ENCODE results near the gene WSCD1. TPM values are rescaled to one million over a fixed set of nuclear protein-coding genes. Genes with fewer than 3 reads are reported as not detected.

Gene WSCD1
- total RNA-seq, 6 experiments from 2014 or later, result 1.3 to 4.6 (median 1.6) TPM

DNA sequence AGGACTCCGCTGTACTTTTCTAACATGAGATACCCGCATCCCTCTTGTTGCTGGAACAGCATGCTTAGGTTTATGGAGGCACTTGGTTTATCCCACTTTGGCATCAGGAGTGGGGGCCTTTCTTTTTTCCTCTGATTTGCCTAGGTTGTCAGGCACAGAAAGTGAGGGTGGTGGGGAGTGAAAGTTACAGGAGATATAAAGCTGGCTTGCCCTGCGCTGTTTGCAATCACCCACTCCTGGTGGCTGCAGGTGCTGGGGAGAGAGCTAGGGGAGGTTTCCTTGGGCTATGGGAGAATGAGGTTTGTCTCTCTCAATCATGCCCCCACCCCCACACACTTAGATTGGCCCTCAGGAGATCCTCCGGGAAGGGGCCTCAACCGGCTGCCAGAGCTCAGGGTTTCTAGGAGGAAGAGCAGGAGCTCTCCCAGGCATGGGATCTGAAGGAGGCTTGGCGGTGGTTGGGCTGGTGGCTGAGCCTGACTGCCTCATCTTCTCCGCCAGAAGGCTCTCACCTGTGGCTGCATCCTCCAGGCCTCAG, 1.4 kb downstream of the WSCD1 start:
- intact Hi-C loops (cut with DNase I), result no loop called here
- TF ChIP-seq CTCF (IDR thresholded peaks at IDR 0.05) (no peak), POLR2A (IDR thresholded peaks at IDR 0.05) (no peak)
- Histone ChIP-seq H3K4me3 (no peak overlapping the region), H3K4me1 (no peaks in the 10 kb centered on the region), H3K36me3 (no peaks in the 10 kb centered on the region), H3K27me3 (no peaks in the 10 kb centered on the region), H3K9me3 (no peaks in the 10 kb centered on the region), H3K27ac (no peak overlapping the region)
- 65% methylated on average over 4 of the region's 7 CpGs for WGBS (ENCODE audit: insufficient coverage, low coverage, low lambda C conversion rate, missing lambda C conversion rate)
- ATAC-seq (no peak), DNase-seq (no peak)

- no peaks in the 10 kb centered on the region for H3K36me3 ChIP-seq
- H3K4me1 ChIP-seq, result no peaks in the 10 kb centered on the region
- intact Hi-C loops (cut with DNase I), result no loop called here
- no peak for DNase-seq
- H3K27me3 ChIP-seq, result no peaks in the 10 kb centered on the region
- ATAC-seq, result no peak
- no peak overlapping the region for H3K27ac ChIP-seq
- TF ChIP-seq CTCF (IDR thresholded peaks at IDR 0.05) (no peak), POLR2A (IDR thresholded peaks at IDR 0.05) (no peak)
- H3K4me3 ChIP-seq, result no peak overlapping the region
- H3K9me3 ChIP-seq, result no peaks in the 10 kb centered on the region
- no CpG with 5 or more reads among the region's 3 CpGs for WGBS (ENCODE audit: insufficient coverage, low coverage, low lambda C conversion rate, missing lambda C conversion rate)
Observed at GRCh38 chr17:6072157-6072556, 2.0 kb downstream of the WSCD1 start.

GRCh38 chr17:6072611-6073010, 2.4 kb downstream of the WSCD1 start:
- Histone ChIP-seq H3K27me3 (no peaks in the 10 kb centered on the region), H3K4me3 (no peak overlapping the region), H3K27ac (no peak overlapping the region), H3K4me1 (no peaks in the 10 kb centered on the region), H3K9me3 (no peaks in the 10 kb centered on the region), H3K36me3 (no peaks in the 10 kb centered on the region)
- no peak for ATAC-seq
- TF ChIP-seq CTCF (IDR thresholded peaks at IDR 0.05) (no peak), POLR2A (IDR thresholded peaks at IDR 0.05) (no peak)
- 100% methylated on average over 4 of the region's 5 CpGs for WGBS (ENCODE audit: insufficient coverage, low coverage, low lambda C conversion rate, missing lambda C conversion rate)
- DNase-seq, result no peak
- intact Hi-C loops (cut with DNase I), result no loop called here

DNA sequence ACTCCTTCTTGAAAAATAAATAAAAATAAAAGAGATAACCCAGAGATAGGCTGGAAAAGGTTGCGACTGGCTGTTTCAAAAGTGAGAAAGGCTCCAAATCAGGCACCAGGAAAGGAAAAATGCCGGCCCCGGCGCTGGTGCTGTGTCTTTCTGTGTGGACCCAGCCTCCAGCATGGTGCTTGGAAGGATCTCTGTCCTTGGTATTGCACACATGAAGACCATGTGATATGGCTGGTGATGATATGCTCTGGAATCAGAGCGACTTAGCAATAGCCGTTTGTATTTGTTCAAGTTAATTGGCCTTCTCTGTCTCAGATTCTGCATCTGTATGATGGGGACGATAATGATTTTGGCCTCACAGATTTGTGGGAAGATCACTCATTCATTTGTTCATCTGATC, 3.4 kb downstream of the WSCD1 start:
- 91% methylated on average over 7 of the region's 7 CpGs for WGBS (ENCODE audit: insufficient coverage, low coverage, low lambda C conversion rate, missing lambda C conversion rate)
- TF ChIP-seq POLR2A (IDR thresholded peaks at IDR 0.05), result no peak
- TF ChIP-seq CTCF (IDR thresholded peaks at IDR 0.05), result no peak
- Histone ChIP-seq H3K27ac (no peak overlapping the region), H3K36me3 (no peaks in the 10 kb centered on the region), H3K27me3 (no peaks in the 10 kb centered on the region), H3K9me3 (no peaks in the 10 kb centered on the region), H3K4me1 (no peaks in the 10 kb centered on the region), H3K4me3 (no peak overlapping the region)
- DNase-seq (no peak), ATAC-seq (no peak)
- intact Hi-C loops (cut with DNase I), result no loop called here

DNA sequence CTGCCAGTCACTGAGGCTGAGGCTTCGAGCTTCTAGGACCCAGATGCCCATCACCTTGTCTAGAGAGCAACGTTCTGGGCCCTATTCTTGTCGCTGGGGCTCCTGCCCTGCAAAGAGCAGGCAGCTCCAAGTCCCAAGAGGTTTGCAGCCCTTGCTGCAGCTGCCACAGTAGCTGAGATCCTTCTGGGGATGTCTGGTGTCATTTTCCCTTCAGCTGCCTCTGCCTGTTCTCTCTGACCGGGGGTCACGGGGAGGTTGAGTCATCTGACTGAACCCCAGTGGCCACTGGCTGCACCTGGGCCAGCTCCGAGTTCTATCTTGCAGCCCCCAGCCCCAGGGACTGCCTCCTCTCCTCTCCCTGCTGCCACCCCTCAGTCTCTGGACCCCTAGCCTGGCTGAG, 4.9 kb downstream of the WSCD1 start:
- intact Hi-C loops (cut with DNase I), result no loop called here
- TF ChIP-seq CTCF (IDR thresholded peaks at IDR 0.05) (no peak), POLR2A (IDR thresholded peaks at IDR 0.05) (no peak)
- Histone ChIP-seq H3K36me3 (no peaks in the 10 kb centered on the region), H3K4me1 (no peaks in the 10 kb centered on the region), H3K27ac (no peak overlapping the region), H3K9me3 (no peaks in the 10 kb centered on the region), H3K27me3 (no peaks in the 10 kb centered on the region), H3K4me3 (no peak overlapping the region)
- 65% methylated on average over 2 of the region's 6 CpGs for WGBS (ENCODE audit: insufficient coverage, low coverage, low lambda C conversion rate, missing lambda C conversion rate)
- DNase-seq (no peak), ATAC-seq (no peak)
